G401.6 (cell line): Measurements from ENCODE around the gene ASB15.
"Not testable (repeated sequence)": the region's sequence is repeated elsewhere in the genome, so short reads cannot be mapped to it uniquely, and the experiment has no call there.

Experiments
- FAIRE-seq: peaks from 2 replicates; lab custom pipeline; 2012; peaks lifted over from hg19 to GRCh38; lab: Jason Lieb, UNC

ASB15 gene

DNA sequence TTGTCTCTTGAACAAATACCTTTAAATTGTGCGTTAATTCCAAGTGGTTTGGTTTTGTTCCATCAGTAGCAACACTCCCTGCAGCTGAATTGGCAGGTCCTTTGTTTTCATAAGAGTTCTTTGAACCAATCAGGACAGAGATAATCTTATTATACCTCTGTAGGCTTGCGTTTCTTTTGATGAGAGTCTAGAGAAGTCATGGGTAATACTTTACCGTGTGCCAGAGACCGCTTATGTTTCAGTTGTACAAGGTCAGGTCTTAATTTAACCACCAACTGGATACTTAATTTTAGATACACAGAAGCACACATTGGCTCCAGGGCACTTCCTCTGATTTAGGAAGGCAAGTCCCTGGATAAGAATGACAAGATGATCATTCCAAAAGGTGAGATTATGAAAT is at the start of gene ASB15:
TSS of gene ASB15 (plus strand) at position 292 of the 400 bp plus-strand sequence. CDS start 12,682 bp downstream, outside the sequence.
- FAIRE-seq, result no peak

DNA sequence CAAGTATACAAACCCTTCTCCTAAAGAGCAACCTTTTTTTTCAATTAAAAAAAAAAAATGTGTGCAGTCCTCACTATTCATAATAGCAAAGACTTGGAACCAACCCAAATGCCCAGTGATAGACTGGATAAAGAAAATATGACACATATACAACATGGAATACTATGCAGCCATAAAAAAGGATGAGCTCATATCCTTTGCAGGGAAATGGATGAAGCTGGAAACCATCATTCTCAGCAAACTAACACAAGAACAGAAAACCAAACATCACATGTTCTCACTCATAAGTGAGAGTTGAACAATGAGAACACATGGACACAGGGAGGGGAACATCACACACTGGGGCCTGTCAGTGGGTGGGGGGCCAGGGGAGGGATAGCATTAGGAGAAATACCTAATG is 49.5 kb upstream of the ASB15 start:
- FAIRE-seq, result not testable (repeated sequence)

- FAIRE-seq, result no peak
Observed at GRCh38 chr7:123552641-123553040, 49.0 kb upstream of the ASB15 start.

DNA sequence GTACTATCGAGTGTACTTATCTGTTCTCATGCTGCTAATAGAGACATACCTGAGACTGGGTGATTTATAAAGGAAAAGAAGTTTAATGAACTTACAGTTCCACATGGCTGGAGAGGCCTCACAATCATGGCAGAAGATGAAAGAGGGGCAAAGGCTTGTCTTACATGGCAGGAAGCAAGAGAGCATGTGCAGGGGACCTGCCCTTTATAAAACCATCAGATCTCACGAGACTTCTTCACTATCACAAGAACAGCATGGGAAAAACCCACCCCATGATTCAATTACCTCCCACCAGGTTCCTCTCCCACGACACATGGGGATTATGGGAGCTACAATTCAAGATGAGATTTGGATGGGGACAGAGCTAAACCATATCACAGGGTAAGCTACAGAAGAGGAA is 48.5 kb upstream of the ASB15 start:
- no peak for FAIRE-seq

GRCh38 chr7:123555484-123555883 is 46.1 kb upstream of the ASB15 start:
- FAIRE-seq, result no peak

DNA sequence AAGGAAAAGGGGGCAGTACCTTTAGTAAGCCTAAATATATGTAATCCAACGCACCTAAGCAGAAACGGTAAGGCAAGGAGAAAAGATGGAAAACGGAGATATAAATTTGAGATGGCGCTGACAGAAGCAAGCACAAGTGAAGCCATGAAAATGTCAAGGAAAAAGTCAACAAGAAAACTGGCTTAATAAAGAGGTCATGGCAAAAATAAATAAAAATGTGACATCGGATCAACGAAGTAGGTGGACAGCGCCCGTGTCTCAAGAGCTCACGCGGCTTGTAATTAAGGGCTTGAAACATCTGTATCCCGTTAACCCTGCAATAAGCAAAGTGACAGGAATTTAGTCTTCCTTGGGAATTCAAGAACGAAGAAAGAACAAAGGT is 44.6 kb upstream of the ASB15 start:
- FAIRE-seq, result no peak

- peak; percentile 97 for FAIRE-seq
Observed at GRCh38 chr7:123557398-123558288, 44.0 kb upstream of the ASB15 start, which contains the start of gene NDUFA5. NDUFA5 (minus strand) TSS chr7:123557818; CDS start chr7:123557795, 23 bp downstream.

- no peak for FAIRE-seq
Observed at GRCh38 chr7:123558289-123558874, 43.2 kb upstream of the ASB15 start.

- no peak for FAIRE-seq
Observed at GRCh38 chr7:123562121-123562520, 39.5 kb upstream of the ASB15 start.

GRCh38 chr7:123569352-123570010 is 32.1 kb upstream of the ASB15 start:
- FAIRE-seq, result no peak

DNA sequence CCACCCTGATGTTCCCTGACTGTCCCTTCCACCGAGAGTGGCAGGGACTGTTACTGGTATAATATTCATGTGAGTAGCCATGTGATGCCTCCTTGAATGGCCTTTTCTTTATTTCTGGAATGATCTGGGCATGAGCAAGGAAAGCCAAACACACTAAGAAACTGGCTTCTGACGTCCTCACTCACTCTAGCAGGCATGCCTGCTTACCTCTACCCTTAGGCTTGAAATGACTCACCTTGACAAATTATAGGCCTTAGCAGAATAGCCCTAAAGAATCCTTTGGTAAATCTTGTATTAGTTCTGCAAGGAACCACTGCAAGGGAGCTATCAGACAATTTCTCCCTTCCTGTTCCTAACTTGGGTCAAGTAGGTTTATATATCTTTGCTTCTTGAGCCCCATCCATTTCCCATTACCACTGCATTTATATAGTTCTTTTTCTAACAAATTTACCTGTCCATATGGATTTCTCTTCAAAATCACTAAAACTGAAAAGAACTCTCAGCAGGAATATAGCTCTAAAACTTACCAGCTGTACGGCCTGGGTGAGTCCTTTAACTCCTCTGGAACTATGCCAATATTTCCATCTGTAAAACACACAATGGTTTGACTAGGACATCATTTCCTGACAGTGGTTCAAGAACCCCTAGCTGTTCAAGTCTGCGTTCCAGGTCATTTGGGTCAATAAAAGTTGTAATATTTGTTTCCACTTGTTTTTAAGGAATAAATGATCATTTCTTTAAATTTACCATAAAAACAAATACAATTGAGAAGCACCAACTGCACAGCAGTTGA is 31.0 kb upstream of the ASB15 start:
- no peak for FAIRE-seq

DNA sequence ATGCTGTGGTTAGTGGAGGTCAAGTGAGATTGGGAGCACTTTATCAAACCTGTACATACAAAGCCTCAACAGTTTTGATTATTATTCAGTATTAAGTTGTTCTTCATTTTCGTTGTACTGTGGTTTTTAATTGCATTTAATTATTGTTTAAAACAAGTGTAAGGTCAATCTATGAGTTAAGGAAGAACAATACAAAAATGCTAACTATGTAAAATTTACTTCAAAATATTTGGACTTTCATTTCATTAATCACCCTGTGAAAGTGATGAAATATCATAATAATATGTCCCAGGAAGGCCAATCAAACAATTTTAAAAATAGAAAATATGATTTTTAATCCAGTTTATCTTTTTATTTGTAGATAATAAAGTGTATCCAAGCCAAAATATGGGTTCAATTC is 30.4 kb upstream of the ASB15 start:
- no peak for FAIRE-seq

GRCh38 chr7:123571684-123572083 is 29.9 kb upstream of the ASB15 start:
- no peak for FAIRE-seq

GRCh38 chr7:123573341-123573740 is 28.3 kb upstream of the ASB15 start:
- FAIRE-seq, result no peak

GRCh38 chr7:123573896-123574467 is 27.6 kb upstream of the ASB15 start:
- no peak for FAIRE-seq

DNA sequence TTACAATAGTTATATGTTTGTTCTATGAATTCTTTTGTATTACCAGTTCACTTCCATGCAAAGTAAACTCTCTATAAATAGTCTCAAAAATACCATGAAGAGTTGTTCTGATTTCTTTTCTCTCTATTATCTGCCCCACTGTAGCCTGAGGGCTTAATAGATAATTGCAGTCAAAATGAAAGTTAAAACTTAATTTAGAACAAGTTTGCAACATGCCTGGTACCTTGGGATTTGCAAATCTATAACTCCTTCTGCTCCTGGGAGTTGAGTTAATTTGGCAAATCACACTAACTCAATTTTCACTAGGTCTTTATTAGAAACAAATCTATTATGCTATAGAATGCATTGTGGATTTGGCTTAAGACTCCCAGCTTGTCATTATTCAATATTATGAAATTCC is 22.2 kb upstream of the ASB15 start:
- FAIRE-seq, result no peak

GRCh38 chr7:123580406-123581161 is 21.0 kb upstream of the ASB15 start:
- FAIRE-seq, result peak; percentile 13

GRCh38 chr7:123581162-123581459 is 20.5 kb upstream of the ASB15 start:
- FAIRE-seq, result no peak

DNA sequence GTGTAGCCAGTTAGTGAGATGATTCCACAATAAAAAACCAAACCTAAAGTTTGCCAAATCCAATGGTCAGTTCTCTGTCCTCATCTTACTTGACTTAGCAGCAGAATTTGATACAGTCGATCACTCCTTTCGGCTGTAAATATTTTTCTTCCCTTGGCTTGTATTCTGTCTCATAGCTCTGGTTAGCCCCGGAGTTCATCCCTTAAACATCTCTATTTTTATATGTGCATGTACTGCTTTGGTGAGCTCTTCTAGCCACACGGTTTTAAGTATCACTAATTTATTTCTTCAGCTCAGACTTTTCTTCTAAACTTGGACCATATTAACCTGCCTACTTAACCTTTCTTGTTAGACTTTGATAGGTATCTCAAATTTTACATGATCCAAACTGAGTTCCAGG is 17.8 kb upstream of the ASB15 start:
- no peak for FAIRE-seq

DNA sequence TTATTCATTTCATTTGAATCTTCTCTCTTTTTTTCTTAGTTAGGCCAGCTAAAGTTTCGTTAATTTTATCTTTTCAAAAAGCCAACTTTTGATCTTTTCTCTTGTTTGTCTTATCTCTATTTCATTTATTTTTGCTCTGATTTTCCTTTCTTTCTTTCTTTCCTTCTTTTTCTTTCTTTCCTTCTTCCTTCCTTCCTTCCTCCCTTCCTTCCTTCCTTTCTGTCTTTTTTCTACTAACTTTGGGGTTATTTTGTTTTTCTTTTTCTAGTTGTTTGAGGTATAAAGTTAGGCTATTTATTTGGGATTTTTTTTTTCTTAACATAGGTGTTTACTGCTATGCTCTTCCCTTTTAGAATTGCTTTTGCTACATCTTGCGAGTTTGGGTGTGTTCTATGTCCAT is 13.2 kb upstream of the ASB15 start:
- FAIRE-seq, result no peak

DNA sequence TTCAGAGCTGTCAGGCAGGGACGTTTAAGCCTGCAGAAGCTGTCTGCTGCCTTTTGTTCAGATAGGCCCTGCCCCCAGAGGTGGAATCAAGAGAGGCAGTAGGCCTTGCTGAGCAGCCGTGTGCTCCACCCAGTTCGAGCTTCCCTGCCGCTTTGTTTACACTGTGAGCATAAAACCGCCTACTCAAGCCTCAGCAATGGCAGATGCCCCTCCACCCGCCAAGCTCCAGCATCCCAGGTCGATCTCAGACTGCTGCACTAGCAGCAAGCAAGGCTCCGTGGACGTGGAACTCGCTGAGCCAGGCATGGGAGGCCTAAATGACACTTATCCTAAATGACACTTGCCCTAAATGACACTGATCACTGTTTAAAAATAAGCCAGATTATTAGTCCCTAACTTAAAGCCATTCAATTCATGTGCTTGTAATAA is 6.8 kb upstream of the ASB15 start:
- no peak for FAIRE-seq
